LNCaP clone FGC (cell line): ENCODE results near the gene OAS3.

Experiments used
- DNase-seq: peaks from one replicate; pipeline ENCODE4 v3.0.0-alpha.2; 2011; ENCODE audit warnings: low read depth
- H3K4me3 ChIP-seq: 2 replicates; pipeline ENCODE4 v1.5.1; 2011; ENCODE audit warnings: mild to moderate bottlenecking, low read depth, low read length, control low read depth
- CTCF ChIP-seq: IDR thresholded peaks from 2 replicates; pipeline ENCODE4 v1.5.1; 2012; ENCODE audit warnings: mild to moderate bottlenecking; ENCODE audit not compliant: control insufficient read depth, insufficient read depth; ENCODE audit errors: extremely low read depth

The OAS3 gene

GRCh38 chr12:113016796-113017195 lies 78.5 kb downstream of the OAS3 start:
- no peak for DNase-seq
- TF ChIP-seq CTCF: no peak
- no peak overlapping the region for H3K4me3 ChIP-seq

- no peak overlapping the region for H3K4me3 ChIP-seq
- no peak for DNase-seq
- no peak for TF ChIP-seq CTCF
Measured at GRCh38 chr12:113019025-113019424, 80.8 kb downstream of the OAS3 start.

- no peak for TF ChIP-seq CTCF
- no peak overlapping the region for H3K4me3 ChIP-seq
- no peak for DNase-seq
Measured at GRCh38 chr12:113021500-113021899, 83.2 kb downstream of the OAS3 start.
